HCT116 (cell line): ENCODE measurements around the gene MTLN. TPM values are rescaled to one million over a fixed set of nuclear protein-coding genes. Genes with fewer than 3 reads are reported as not detected.

Experiments
- ATAC-seq: fragments of 200-7000 bp; cut with Tn5 transposase; 2 replicates; pipeline ENCODE4 v1.9.1; 2020; ENCODE audit warnings: mild to moderate bottlenecking, moderate library complexity
- BruUV-seq: library from RNA; stranded (reverse); fragments of 400-500 nt; replicated peaks from 2 replicates; lab custom pipeline; 2021; lab: Mats Ljungman, UMichigan
- CTCF ChIA-PET: fragments of 300-600 bp; sonication (Branson Sonifier 250); formaldehyde crosslinking; loops from one replicate; lab custom pipeline; 2021; ENCODE audit warnings: antibody characterized with exemption; lab: Charles Lee
- POLR2A ChIA-PET: fragments of 300-600, 350-600 bp; sonication (Branson Sonifier 250); formaldehyde crosslinking; loops from one replicate; lab custom pipeline; 2021; ENCODE audit warnings: antibody characterized with exemption; lab: Charles Lee
- RAD21 ChIA-PET, 2 experiments: fragments of 300-600 bp; sonication (Branson Sonifier 250); formaldehyde crosslinking; loops; one replicate each; lab custom pipeline; 2023; ENCODE audit warnings: low total read pairs in 2 of 2; ENCODE audit not compliant: uncharacterized antibody in 2 of 2, unreplicated experiment in 2 of 2, low non-redundant PET in 1 of 2; lab: Charles Lee
- DNase-seq: peaks from one replicate; pipeline ENCODE4 v3.0.0-alpha.2; 2010; ENCODE audit warnings: low read depth, low spot score
- H2AFZ ChIP-seq: fragments of 200-600 bp; shearing (Covaris generic), sonication (generic); 2 replicates; pipeline ENCODE4 v1.6.1; 2017; ENCODE audit warnings: low read depth, mixed run types, mixed read lengths, antibody characterized with exemption, low read length; ENCODE audit not compliant: poor library complexity, severe bottlenecking
- H3K27ac ChIP-seq: 2 replicates; pipeline ENCODE4 v1.5.1; 2012; ENCODE audit warnings: low read depth, low read length
- H3K27me3 ChIP-seq: fragments of 200-600 bp; sonication (generic); 2 replicates; pipeline ENCODE4 v1.6.1; 2016; ENCODE audit warnings: mixed run types, low read length, mixed read lengths; ENCODE audit not compliant: insufficient read depth
- H3K36me3 ChIP-seq, 2 experiments: fragments of 200-500 bp in 1 of 2; fragments of 200-600 bp in 1 of 2; sonication (Bioruptor generic) in 1 of 2; sonication (generic) in 1 of 2; 2 replicates each; pipeline versions ENCODE4 v1.5.1 to v1.6.1; 2014 to 2016; ENCODE audit warnings: low read length in 2 of 2, inconsistent platforms in 1 of 2, mixed read lengths in 1 of 2, mixed run types in 1 of 2; ENCODE audit not compliant: insufficient read depth in 2 of 2, control insufficient read depth in 1 of 2
- H3K4me1 ChIP-seq, 2 experiments: fragments of 200-600 bp in 1 of 2; sonication (generic) in 1 of 2; 2 replicates each; pipeline versions ENCODE4 v1.5.1 to v1.6.1; 2012 to 2017; ENCODE audit warnings: low read length in 2 of 2, inconsistent platforms in 1 of 2, mild to moderate bottlenecking in 1 of 2, mixed read lengths in 1 of 2, mixed run types in 1 of 2, moderate library complexity in 1 of 2; ENCODE audit not compliant: insufficient read depth in 2 of 2, control insufficient read depth in 1 of 2
- H3K4me2 ChIP-seq: fragments of 200-600 bp; sonication (generic); 2 replicates; pipeline ENCODE4 v1.6.1; 2017; ENCODE audit warnings: mixed run types, low read length, mixed read lengths
- H3K4me3 ChIP-seq, 2 experiments: fragments of 200-600 bp in 1 of 2; sonication (generic) in 1 of 2; replicated peaks in 1 of 2; 2 replicates each; pipeline ENCODE4 v1.5.1; 2011 to 2016; ENCODE audit warnings: low read length in 2 of 2, control low read depth in 1 of 2, low read depth in 1 of 2, mild to moderate bottlenecking in 1 of 2, mixed read lengths in 1 of 2, mixed run types in 1 of 2
- H3K79me2 ChIP-seq: fragments of 200-600 bp; sonication (generic); 2 replicates; pipeline ENCODE4 v1.6.1; 2017; ENCODE audit warnings: mild to moderate bottlenecking, mixed run types, low read length, moderate library complexity, mixed read lengths; ENCODE audit not compliant: insufficient read depth
- H3K9ac ChIP-seq: fragments of 200-600 bp; sonication (generic); 2 replicates; pipeline ENCODE4 v1.6.1; 2016; ENCODE audit warnings: low read length, mixed read lengths
- H3K9me2 ChIP-seq: fragments of 200-600 bp; sonication (generic), shearing (Covaris generic); 2 replicates; pipeline ENCODE4 v1.6.1; 2017; ENCODE audit warnings: mixed run types, mild to moderate bottlenecking, moderate library complexity; ENCODE audit not compliant: insufficient read depth
- H3K9me3 ChIP-seq, 2 experiments: fragments of 200-500 bp in 1 of 2; fragments of 200-600 bp in 1 of 2; sonication (Bioruptor generic) in 1 of 2; sonication (generic) in 1 of 2; 2 replicates each; pipeline ENCODE4 v1.6.1; 2014 to 2017; ENCODE audit warnings: low read length in 2 of 2, mixed read lengths in 2 of 2, inconsistent platforms in 1 of 2, low read depth in 1 of 2, mild to moderate bottlenecking in 1 of 2, mixed run types in 1 of 2, moderate library complexity in 1 of 2; ENCODE audit not compliant: control insufficient read depth in 1 of 2, insufficient read depth in 1 of 2
- H4K20me1 ChIP-seq: fragments of 200-600 bp; sonication (generic), shearing (Covaris generic); 2 replicates; pipeline ENCODE4 v1.6.1; 2017; ENCODE audit warnings: mixed run types, mild to moderate bottlenecking, moderate library complexity; ENCODE audit not compliant: insufficient read depth
- EGR1 ChIP-seq: IDR thresholded peaks from 2 replicates; pipeline ENCODE4 v1.6.1; 2012; ENCODE audit warnings: low read depth
- EZH2 ChIP-seq: fragments of 200-600 bp; sonication (generic); IDR thresholded peaks from 2 replicates; pipeline ENCODE4 v1.6.1; 2017; ENCODE audit warnings: antibody characterized with exemption, mixed run types
- EZH2phosphoT487 ChIP-seq: fragments of 200-600 bp; IDR thresholded peaks from 2 replicates; pipeline ENCODE4 v1.6.1; 2018; ENCODE audit warnings: antibody characterized with exemption, borderline replicate concordance
- FOSL1 ChIP-seq: IDR thresholded peaks from 2 replicates; pipeline ENCODE4 v1.6.1; 2012; ENCODE audit warnings: low read depth
- JUND ChIP-seq: IDR thresholded peaks from 2 replicates; pipeline ENCODE4 v1.6.1; 2012
- POLR2A ChIP-seq: IDR thresholded peaks from 2 replicates; pipeline ENCODE4 v1.7.0; 2011; ENCODE audit warnings: borderline replicate concordance; ENCODE audit not compliant: insufficient read depth, insufficient read length; ENCODE audit errors: extremely low read depth
- POLR2AphosphoS5 ChIP-seq: IDR thresholded peaks from 2 replicates; pipeline ENCODE4 v1.6.1; 2011; ENCODE audit warnings: mild to moderate bottlenecking, low read depth, low read length, moderate library complexity
- SIN3A ChIP-seq: IDR thresholded peaks from 2 replicates; pipeline ENCODE4 v1.6.1; 2012; ENCODE audit warnings: low read depth
- SP1 ChIP-seq: IDR thresholded peaks from 2 replicates; pipeline ENCODE4 v1.6.1; 2012; ENCODE audit warnings: low read depth
- SRF ChIP-seq: IDR thresholded peaks from 2 replicates; pipeline ENCODE4 v1.6.1; 2012; ENCODE audit warnings: low read depth
- TCF7L2 ChIP-seq: IDR thresholded peaks from 2 replicates; pipeline ENCODE4 v1.7.0; 2011; ENCODE audit warnings: borderline replicate concordance, inconsistent platforms; ENCODE audit not compliant: insufficient read depth, insufficient read length; ENCODE audit errors: extremely low read depth
- YY1 ChIP-seq: IDR thresholded peaks from 2 replicates; pipeline ENCODE4 v1.6.1; 2011; ENCODE audit warnings: low read length, low read depth, moderate library complexity, mild to moderate bottlenecking; ENCODE audit not compliant: insufficient replicate concordance; ENCODE audit errors: extremely low read depth
- ZFX ChIP-seq: fragments of 450-650 bp; IDR thresholded peaks from 2 replicates; pipeline ENCODE4 v1.6.1; 2017
- ZNF274 ChIP-seq: fragments of 200-500 bp; sonication (Bioruptor generic); IDR thresholded peaks from 2 replicates; pipeline ENCODE4 v1.6.1; 2014; ENCODE audit warnings: mild to moderate bottlenecking, low read depth, low read length, inconsistent platforms
- intact Hi-C: fragments of 100-400 bp; cut with micrococcal nuclease; formaldehyde crosslinking; loops from 2 replicates; pipeline ENCODE4 v1.10.0; 2022
- total RNA-seq: library from RNA; stranded (reverse); gene quantifications from one replicate; pipeline ENCODE4 v1.2.1, GENCODE V29; 2021; ENCODE audit not compliant: unreplicated experiment
- TF ChIP-seq, protein P1 (sequence below): IDR thresholded peaks from 2 replicates; pipeline ENCODE4 v1.6.1; 2012
- TF ChIP-seq, protein P2 (sequence below): IDR thresholded peaks from 2 replicates; pipeline ENCODE4 v1.6.1; 2012; ENCODE audit warnings: low read depth
- TF ChIP-seq, protein P3 (sequence below): IDR thresholded peaks from 2 replicates; pipeline ENCODE4 v1.6.1; 2011; ENCODE audit warnings: mild to moderate bottlenecking, low read length, moderate library complexity; ENCODE audit not compliant: insufficient replicate concordance; ENCODE audit errors: extremely low read depth

MTLN gene
- total RNA-seq, 1 experiment from 2014 or later: 35.7 TPM

DNA sequence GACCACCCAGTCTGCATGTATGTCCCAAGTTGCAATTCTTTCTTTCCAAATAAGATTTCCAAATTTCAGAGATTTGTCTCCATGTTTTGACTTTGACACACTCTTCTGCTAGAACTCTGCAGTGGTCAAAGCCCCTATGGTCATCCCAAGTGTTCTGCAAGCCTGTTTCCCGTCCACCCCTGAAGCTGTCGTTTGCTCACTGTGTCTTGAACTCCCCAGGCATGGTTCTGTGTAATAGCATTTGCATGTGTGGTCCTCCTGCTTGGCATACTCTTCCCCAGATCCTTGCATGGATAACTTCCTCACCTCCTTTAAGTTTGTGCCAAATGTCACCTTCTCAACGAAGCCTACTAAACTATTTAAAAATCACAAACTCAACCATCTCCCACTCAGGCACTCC, 3.9 kb upstream of the MTLN start:
- H3K4me1 ChIP-seq: peaks cover 4% of the 10 kb centered on the region in 2 experiments; a peak in 2 of 4 replicates
- H3K9ac ChIP-seq: no peak overlapping the region
- H3K27me3 ChIP-seq: no peaks in the 10 kb centered on the region
- ChIA-PET POLR2A (no interaction called here), RAD21 (no interaction called here), CTCF (no interaction called here)
- TF ChIP-seq ZNF274 (no peak), FOSL1 (no peak), ZFX (no peak), EZH2 (no peak), YY1 (no peak), SP1 (no peak), SRF (no peak), JUND (no peak), SIN3A (no peak), EGR1 (no peak), POLR2A (no peak), TCF7L2 (no peak), POLR2AphosphoS5 (no peak), EZH2phosphoT487 (no peak)
- TF ChIP-seq, protein P1, sequence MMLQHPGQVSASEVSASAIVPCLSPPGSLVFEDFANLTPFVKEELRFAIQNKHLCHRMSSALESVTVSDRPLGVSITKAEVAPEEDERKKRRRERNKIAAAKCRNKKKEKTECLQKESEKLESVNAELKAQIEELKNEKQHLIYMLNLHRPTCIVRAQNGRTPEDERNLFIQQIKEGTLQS: no peak
- TF ChIP-seq, protein P2, sequence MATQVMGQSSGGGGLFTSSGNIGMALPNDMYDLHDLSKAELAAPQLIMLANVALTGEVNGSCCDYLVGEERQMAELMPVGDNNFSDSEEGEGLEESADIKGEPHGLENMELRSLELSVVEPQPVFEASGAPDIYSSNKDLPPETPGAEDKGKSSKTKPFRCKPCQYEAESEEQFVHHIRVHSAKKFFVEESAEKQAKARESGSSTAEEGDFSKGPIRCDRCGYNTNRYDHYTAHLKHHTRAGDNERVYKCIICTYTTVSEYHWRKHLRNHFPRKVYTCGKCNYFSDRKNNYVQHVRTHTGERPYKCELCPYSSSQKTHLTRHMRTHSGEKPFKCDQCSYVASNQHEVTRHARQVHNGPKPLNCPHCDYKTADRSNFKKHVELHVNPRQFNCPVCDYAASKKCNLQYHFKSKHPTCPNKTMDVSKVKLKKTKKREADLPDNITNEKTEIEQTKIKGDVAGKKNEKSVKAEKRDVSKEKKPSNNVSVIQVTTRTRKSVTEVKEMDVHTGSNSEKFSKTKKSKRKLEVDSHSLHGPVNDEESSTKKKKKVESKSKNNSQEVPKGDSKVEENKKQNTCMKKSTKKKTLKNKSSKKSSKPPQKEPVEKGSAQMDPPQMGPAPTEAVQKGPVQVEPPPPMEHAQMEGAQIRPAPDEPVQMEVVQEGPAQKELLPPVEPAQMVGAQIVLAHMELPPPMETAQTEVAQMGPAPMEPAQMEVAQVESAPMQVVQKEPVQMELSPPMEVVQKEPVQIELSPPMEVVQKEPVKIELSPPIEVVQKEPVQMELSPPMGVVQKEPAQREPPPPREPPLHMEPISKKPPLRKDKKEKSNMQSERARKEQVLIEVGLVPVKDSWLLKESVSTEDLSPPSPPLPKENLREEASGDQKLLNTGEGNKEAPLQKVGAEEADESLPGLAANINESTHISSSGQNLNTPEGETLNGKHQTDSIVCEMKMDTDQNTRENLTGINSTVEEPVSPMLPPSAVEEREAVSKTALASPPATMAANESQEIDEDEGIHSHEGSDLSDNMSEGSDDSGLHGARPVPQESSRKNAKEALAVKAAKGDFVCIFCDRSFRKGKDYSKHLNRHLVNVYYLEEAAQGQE: no peak
- TF ChIP-seq, protein P3, sequence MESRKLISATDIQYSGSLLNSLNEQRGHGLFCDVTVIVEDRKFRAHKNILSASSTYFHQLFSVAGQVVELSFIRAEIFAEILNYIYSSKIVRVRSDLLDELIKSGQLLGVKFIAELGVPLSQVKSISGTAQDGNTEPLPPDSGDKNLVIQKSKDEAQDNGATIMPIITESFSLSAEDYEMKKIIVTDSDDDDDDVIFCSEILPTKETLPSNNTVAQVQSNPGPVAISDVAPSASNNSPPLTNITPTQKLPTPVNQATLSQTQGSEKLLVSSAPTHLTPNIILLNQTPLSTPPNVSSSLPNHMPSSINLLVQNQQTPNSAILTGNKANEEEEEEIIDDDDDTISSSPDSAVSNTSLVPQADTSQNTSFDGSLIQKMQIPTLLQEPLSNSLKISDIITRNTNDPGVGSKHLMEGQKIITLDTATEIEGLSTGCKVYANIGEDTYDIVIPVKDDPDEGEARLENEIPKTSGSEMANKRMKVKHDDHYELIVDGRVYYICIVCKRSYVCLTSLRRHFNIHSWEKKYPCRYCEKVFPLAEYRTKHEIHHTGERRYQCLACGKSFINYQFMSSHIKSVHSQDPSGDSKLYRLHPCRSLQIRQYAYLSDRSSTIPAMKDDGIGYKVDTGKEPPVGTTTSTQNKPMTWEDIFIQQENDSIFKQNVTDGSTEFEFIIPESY: no peak
- no peak overlapping the region for H3K4me3 ChIP-seq
- H3K79me2 ChIP-seq: peaks cover 11% of the 10 kb centered on the region
- no peak for ATAC-seq
- no peaks in the 10 kb centered on the region for H4K20me1 ChIP-seq
- H3K4me2 ChIP-seq: no peak overlapping the region
- H3K9me3 ChIP-seq: no peaks in the 10 kb centered on the region; a peak in 1 of 4 replicates
- H3K27ac ChIP-seq: no peak overlapping the region
- H2AFZ ChIP-seq: no peak overlapping the region
- H3K9me2 ChIP-seq: no peaks in the 10 kb centered on the region
- no peak for DNase-seq
- intact Hi-C loops: no loop called here
- BruUV-seq: no TSS peak
- H3K36me3 ChIP-seq: no peaks in the 10 kb centered on the region; a peak in 1 of 4 replicates
